Measurements from ENCODE around the gene NHLRC1.

The NHLRC1 gene

DNA sequence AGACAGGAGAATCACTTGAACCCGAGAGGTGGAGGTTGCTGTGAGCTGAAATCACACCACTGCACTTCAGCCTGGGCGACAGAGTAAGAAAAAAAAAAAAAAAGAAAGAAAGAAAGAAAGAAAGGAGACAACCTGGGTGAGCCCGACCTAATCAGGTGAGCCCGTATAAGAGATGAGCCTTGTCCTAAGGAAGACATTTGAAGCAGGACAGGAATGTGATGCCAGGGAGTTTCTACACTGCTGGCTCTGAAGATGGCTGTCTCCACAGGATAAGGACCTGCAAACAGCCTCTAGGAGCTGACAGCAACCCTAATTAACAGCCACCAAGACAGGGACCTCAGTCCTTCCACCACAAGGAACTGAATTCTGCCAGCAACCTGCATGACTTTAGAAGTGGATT lies 41.9 kb downstream of the NHLRC1 start:
- no peak for DNase-seq

DNA sequence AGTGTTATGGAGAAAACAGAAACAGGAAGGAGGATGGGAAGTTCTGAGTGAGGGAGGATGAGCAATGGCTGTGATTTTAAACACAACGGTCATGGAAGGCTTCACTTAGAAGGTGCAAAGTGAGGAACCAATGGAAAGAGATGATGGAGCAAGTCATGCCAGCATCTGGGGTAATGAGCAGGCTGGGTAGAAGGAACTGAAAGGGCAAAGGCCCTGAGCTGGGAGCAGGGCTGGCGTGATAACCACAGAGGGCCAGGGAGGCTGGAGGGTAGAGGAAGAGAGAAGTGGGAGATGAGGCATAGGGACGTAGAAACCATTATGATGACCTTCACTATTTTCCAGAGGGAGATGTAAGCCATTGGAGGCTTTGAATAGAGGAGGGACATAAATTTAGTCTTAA lies 43.6 kb downstream of the NHLRC1 start:
- DNase-seq = no peak

DNA sequence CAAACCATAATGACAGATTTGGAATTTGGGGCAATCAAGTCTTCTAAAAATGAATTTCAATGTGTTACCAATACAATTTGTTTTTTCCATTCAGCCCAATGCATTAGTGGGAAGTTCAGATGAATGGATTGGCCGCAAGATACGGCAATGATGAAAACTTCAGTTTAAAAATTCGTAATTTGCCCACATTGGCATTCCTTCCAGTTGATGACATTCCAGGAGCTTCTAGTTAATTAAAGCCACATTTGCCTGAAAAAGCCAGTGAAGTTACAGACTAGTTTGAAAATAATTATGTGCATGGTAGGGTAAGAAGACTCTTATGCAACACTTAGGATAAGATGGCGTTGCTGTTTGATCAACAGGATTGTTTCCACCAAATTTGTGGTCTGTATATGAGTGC lies 46.2 kb downstream of the NHLRC1 start:
- DNase-seq = no peak

- DNase-seq = no peak
Measured at GRCh38 chr6:18072841-18073240, 49.6 kb downstream of the NHLRC1 start.

GRCh38 chr6:18070486-18070885 lies 52.0 kb downstream of the NHLRC1 start:
- DNase-seq = no peak

All from stimulated activated naive CD4-positive, alpha-beta T cell (primary cell).